ENCODE measurements around the gene OSBPL10. TPM values are rescaled to one million over a fixed set of nuclear protein-coding genes. Genes with fewer than 3 reads are reported as not detected.

The OSBPL10 gene
- total RNA-seq, 4 donors from 2014 or later: 30.0 to 49.7 (median 43.7) TPM

GRCh38 chr3:31922962-31923361 lies 58.1 kb downstream of the OSBPL10 start:
- Histone ChIP-seq H3K4me3 (no peak overlapping the region), H3K27me3 (no peaks in the 10 kb centered on the region), H3K9me3 (peaks cover 0 to 12% of the 10 kb centered on the region in 2 donors), H3K36me3 (no peaks in the 10 kb centered on the region), H3K27ac (peak overlapping the region in 1 of 2 donors; percentile 18), H3K4me1 (no peaks in the 10 kb centered on the region)
- TF ChIP-seq CTCF (IDR thresholded peaks at IDR 0.05) (no peak), POLR2A (IDR thresholded peaks at IDR 0.05) (no peak)
- intact Hi-C loops (cut with DNase I; ENCODE audit: low total_unique reads): no loop called here
- DNase-seq: no peak

GRCh38 chr3:31921837-31922236 lies 59.2 kb downstream of the OSBPL10 start:
- no peaks in the 10 kb centered on the region for H3K36me3 ChIP-seq
- H3K27ac ChIP-seq: no peak overlapping the region
- no peaks in the 10 kb centered on the region for H3K27me3 ChIP-seq
- no peak for TF ChIP-seq CTCF (IDR thresholded peaks at IDR 0.05)
- no peak for TF ChIP-seq POLR2A (IDR thresholded peaks at IDR 0.05)
- no peak overlapping the region for H3K4me3 ChIP-seq
- no peaks in the 10 kb centered on the region for H3K4me1 ChIP-seq
- H3K9me3 ChIP-seq: peaks cover 0 to 12% of the 10 kb centered on the region in 2 donors
- no peak for DNase-seq
- intact Hi-C loops (cut with DNase I; ENCODE audit: low total_unique reads): no loop called here

GRCh38 chr3:31920310-31920709 lies 60.8 kb downstream of the OSBPL10 start:
- intact Hi-C loops (cut with DNase I; ENCODE audit: low total_unique reads): no loop called here
- no peaks in the 10 kb centered on the region for H3K27me3 ChIP-seq
- TF ChIP-seq CTCF (IDR thresholded peaks at IDR 0.05) (no peak), POLR2A (IDR thresholded peaks at IDR 0.05) (no peak)
- no peak overlapping the region for H3K4me3 ChIP-seq
- DNase-seq: no peak
- no peaks in the 10 kb centered on the region for H3K36me3 ChIP-seq
- no peak overlapping the region for H3K27ac ChIP-seq
- no peaks in the 10 kb centered on the region for H3K4me1 ChIP-seq
- peaks cover 0 to 12% of the 10 kb centered on the region in 2 donors for H3K9me3 ChIP-seq

GRCh38 chr3:31919528-31919927 lies 61.5 kb downstream of the OSBPL10 start:
- intact Hi-C loops (cut with DNase I; ENCODE audit: low total_unique reads): no loop called here
- Histone ChIP-seq H3K9me3 (peaks cover 0 to 12% of the 10 kb centered on the region in 2 donors), H3K4me3 (no peak overlapping the region), H3K27ac (no peak overlapping the region), H3K4me1 (no peaks in the 10 kb centered on the region), H3K27me3 (no peaks in the 10 kb centered on the region), H3K36me3 (no peaks in the 10 kb centered on the region)
- DNase-seq: no peak
- TF ChIP-seq CTCF (IDR thresholded peaks at IDR 0.05) (no peak), POLR2A (IDR thresholded peaks at IDR 0.05) (no peak)

GRCh38 chr3:31918179-31919150 lies 62.6 kb downstream of the OSBPL10 start:
- H3K27ac ChIP-seq: peak overlapping the region; percentile 54 to 57
- H3K4me1 ChIP-seq: no peaks in the 10 kb centered on the region
- intact Hi-C loops (cut with DNase I; ENCODE audit: low total_unique reads): no loop called here
- no peak for DNase-seq
- TF ChIP-seq CTCF (IDR thresholded peaks at IDR 0.05): no peak
- TF ChIP-seq POLR2A (IDR thresholded peaks at IDR 0.05): no peak
- peaks cover 0 to 12% of the 10 kb centered on the region in 2 donors for H3K9me3 ChIP-seq
- no peaks in the 10 kb centered on the region for H3K36me3 ChIP-seq
- no peaks in the 10 kb centered on the region for H3K27me3 ChIP-seq
- peak overlapping the region in 1 of 2 donors; percentile 14 for H3K4me3 ChIP-seq
